ENCODE results near the gene DPY30.
"Not testable (repeated sequence)": the region's sequence is repeated elsewhere in the genome, so short reads cannot be mapped to it uniquely, and the experiment has no call there.

The DPY30 gene

GRCh38 chr2:32054583-32054982 is 15.0 kb upstream of the DPY30 start:
- H3K9me3 ChIP-seq (ENCODE audit: control insufficient read depth, low read length); H3K4me3 ChIP-seq (ENCODE audit: extremely low read depth, insufficient read depth, low read length, poor library complexity, severe bottlenecking); H3K27ac ChIP-seq (ENCODE audit: low read depth, low read length, severe bottlenecking); H3K36me3 ChIP-seq (ENCODE audit: control insufficient read depth, insufficient read depth, low read length); H3K4me1 ChIP-seq (ENCODE audit: control insufficient read depth, insufficient read depth, low read length, poor library complexity, severe bottlenecking): not testable (repeated sequence)
- WGBS, 2 experiments (ENCODE audit: insufficient coverage in 2 of 2): no CpG with 5 or more reads among the region's 3 CpGs

- H3K9me3 ChIP-seq (ENCODE audit: control insufficient read depth, low read length): no peaks in the 10 kb centered on the region
- H3K36me3 ChIP-seq (ENCODE audit: control insufficient read depth, insufficient read depth, low read length): no peaks in the 10 kb centered on the region
- 91 to 99% methylated on average over 5 to 7 of the region's 11 CpGs for WGBS, 2 experiments (ENCODE audit: insufficient coverage in 2 of 2)
- H3K27ac ChIP-seq (ENCODE audit: low read depth, low read length, severe bottlenecking): no peak overlapping the region
- no peaks in the 10 kb centered on the region for H3K4me1 ChIP-seq (ENCODE audit: control insufficient read depth, insufficient read depth, low read length, poor library complexity, severe bottlenecking)
- H3K4me3 ChIP-seq (ENCODE audit: extremely low read depth, insufficient read depth, low read length, poor library complexity, severe bottlenecking): no peak overlapping the region
Measured at GRCh38 chr2:32051836-32052439, 12.3 kb upstream of the DPY30 start.

- Histone ChIP-seq H3K27ac (ENCODE audit: low read depth, low read length, severe bottlenecking) (no peak overlapping the region), H3K4me1 (ENCODE audit: control insufficient read depth, insufficient read depth, low read length, poor library complexity, severe bottlenecking) (no peaks in the 10 kb centered on the region), H3K4me3 (ENCODE audit: extremely low read depth, insufficient read depth, low read length, poor library complexity, severe bottlenecking) (no peak overlapping the region), H3K9me3 (ENCODE audit: control insufficient read depth, low read length) (no peaks in the 10 kb centered on the region), H3K36me3 (ENCODE audit: control insufficient read depth, insufficient read depth, low read length) (no peaks in the 10 kb centered on the region)
- WGBS, 2 experiments (ENCODE audit: insufficient coverage in 2 of 2): 82 to 89% methylated on average over 3 of the region's 7 CpGs
Measured at GRCh38 chr2:32043561-32043960, 4.0 kb upstream of the DPY30 start.

- WGBS, 2 experiments (ENCODE audit: insufficient coverage in 2 of 2): 98 to 100% methylated on average over 6 to 8 of the region's 8 CpGs
- not testable (repeated sequence) for H3K9me3 ChIP-seq (ENCODE audit: control insufficient read depth, low read length); H3K27ac ChIP-seq (ENCODE audit: low read depth, low read length, severe bottlenecking); H3K4me3 ChIP-seq (ENCODE audit: extremely low read depth, insufficient read depth, low read length, poor library complexity, severe bottlenecking); H3K4me1 ChIP-seq (ENCODE audit: control insufficient read depth, insufficient read depth, low read length, poor library complexity, severe bottlenecking)
- H3K36me3 ChIP-seq (ENCODE audit: control insufficient read depth, insufficient read depth, low read length): peaks cover 45% of the 10 kb centered on the region
Measured at GRCh38 chr2:32034198-32034887, 5.3 kb downstream of the DPY30 start.

- 91 to 98% methylated on average over 4 to 7 of the region's 9 CpGs for WGBS, 2 experiments (ENCODE audit: insufficient coverage in 2 of 2)
- H3K36me3 ChIP-seq (ENCODE audit: control insufficient read depth, insufficient read depth, low read length): peaks cover 46% of the 10 kb centered on the region
- not testable (repeated sequence) for H3K4me1 ChIP-seq (ENCODE audit: control insufficient read depth, insufficient read depth, low read length, poor library complexity, severe bottlenecking); H3K27ac ChIP-seq (ENCODE audit: low read depth, low read length, severe bottlenecking); H3K9me3 ChIP-seq (ENCODE audit: control insufficient read depth, low read length); H3K4me3 ChIP-seq (ENCODE audit: extremely low read depth, insufficient read depth, low read length, poor library complexity, severe bottlenecking)
Measured at GRCh38 chr2:32018789-32019482, 20.7 kb downstream of the DPY30 start.

- H3K36me3 ChIP-seq (ENCODE audit: control insufficient read depth, insufficient read depth, low read length): peaks cover 10% of the 10 kb centered on the region
- no peaks in the 10 kb centered on the region for H3K4me1 ChIP-seq (ENCODE audit: control insufficient read depth, insufficient read depth, low read length, poor library complexity, severe bottlenecking)
- no peak overlapping the region for H3K4me3 ChIP-seq (ENCODE audit: extremely low read depth, insufficient read depth, low read length, poor library complexity, severe bottlenecking)
- no peaks in the 10 kb centered on the region for H3K9me3 ChIP-seq (ENCODE audit: control insufficient read depth, low read length)
- H3K27ac ChIP-seq (ENCODE audit: low read depth, low read length, severe bottlenecking): no peak overlapping the region
- WGBS, 2 experiments (ENCODE audit: insufficient coverage in 2 of 2): no CpG with 5 or more reads among the region's 1 CpG
Measured at GRCh38 chr2:32012872-32013271, 26.7 kb downstream of the DPY30 start.

- Histone ChIP-seq H3K4me1 (ENCODE audit: control insufficient read depth, insufficient read depth, low read length, poor library complexity, severe bottlenecking) (no peaks in the 10 kb centered on the region), H3K4me3 (ENCODE audit: extremely low read depth, insufficient read depth, low read length, poor library complexity, severe bottlenecking) (peak overlapping the region; percentile 52), H3K36me3 (ENCODE audit: control insufficient read depth, insufficient read depth, low read length) (peaks cover 5% of the 10 kb centered on the region), H3K27ac (ENCODE audit: low read depth, low read length, severe bottlenecking) (peak overlapping the region; percentile 96), H3K9me3 (ENCODE audit: control insufficient read depth, low read length) (no peaks in the 10 kb centered on the region)
- 84 to 90% methylated on average over 4 to 5 of the region's 5 CpGs for WGBS, 2 experiments (ENCODE audit: insufficient coverage in 2 of 2)
Measured at GRCh38 chr2:32011485-32011960, 28.1 kb downstream of the DPY30 start.

GRCh38 chr2:32010670-32011484 is 28.7 kb downstream of the DPY30 start, which contains the start of gene MEMO1:
Gene MEMO1, minus strand, starts transcription at chr2:32011008. Its CDS starts 761 bp downstream, at chr2:32010247.
- H3K4me3 ChIP-seq (ENCODE audit: extremely low read depth, insufficient read depth, low read length, poor library complexity, severe bottlenecking): peak within 1 kb of the TSS; percentile 83
- peaks cover 1% of the 10 kb centered on the region for H3K36me3 ChIP-seq (ENCODE audit: control insufficient read depth, insufficient read depth, low read length)
- H3K9me3 ChIP-seq (ENCODE audit: control insufficient read depth, low read length): no peaks in the 10 kb centered on the region
- 1 to 2% methylated on average over 17 to 25 of the region's 57 CpGs for WGBS, 2 experiments (ENCODE audit: insufficient coverage in 2 of 2)
- no peaks in the 10 kb centered on the region for H3K4me1 ChIP-seq (ENCODE audit: control insufficient read depth, insufficient read depth, low read length, poor library complexity, severe bottlenecking)
- peak within 1 kb of the TSS; percentile 96 for H3K27ac ChIP-seq (ENCODE audit: low read depth, low read length, severe bottlenecking)

- not testable (repeated sequence) for H3K9me3 ChIP-seq (ENCODE audit: control insufficient read depth, low read length); H3K4me1 ChIP-seq (ENCODE audit: control insufficient read depth, insufficient read depth, low read length, poor library complexity, severe bottlenecking); H3K36me3 ChIP-seq (ENCODE audit: control insufficient read depth, insufficient read depth, low read length)
- Histone ChIP-seq H3K27ac (ENCODE audit: low read depth, low read length, severe bottlenecking) (peak overlapping the region; percentile 68), H3K4me3 (ENCODE audit: extremely low read depth, insufficient read depth, low read length, poor library complexity, severe bottlenecking) (peak overlapping the region; percentile 52)
- 0% methylated on average over 1 to 12 of the region's 43 CpGs for WGBS, 2 experiments (ENCODE audit: insufficient coverage in 2 of 2)
Measured at GRCh38 chr2:32010280-32010669, 29.3 kb downstream of the DPY30 start.

GRCh38 chr2:32009516-32010256 is 29.9 kb downstream of the DPY30 start:
- WGBS, 2 experiments (ENCODE audit: insufficient coverage in 2 of 2): 0 to 1% methylated on average over 20 to 46 of the region's 91 CpGs
- Histone ChIP-seq H3K4me3 (ENCODE audit: extremely low read depth, insufficient read depth, low read length, poor library complexity, severe bottlenecking) (peak overlapping the region; percentile 83), H3K36me3 (ENCODE audit: control insufficient read depth, insufficient read depth, low read length) (peaks cover 8% of the 10 kb centered on the region), H3K4me1 (ENCODE audit: control insufficient read depth, insufficient read depth, low read length, poor library complexity, severe bottlenecking) (no peaks in the 10 kb centered on the region), H3K27ac (ENCODE audit: low read depth, low read length, severe bottlenecking) (peak overlapping the region; percentile 80), H3K9me3 (ENCODE audit: control insufficient read depth, low read length) (no peaks in the 10 kb centered on the region)
